Measurements from ENCODE around the gene DLL4.
"Not testable (repeated sequence)": the region's sequence is repeated elsewhere in the genome, so short reads cannot be mapped to it uniquely, and the experiment has no call there.

Gene DLL4

GRCh38 chr15:40958723-40959122 lies 29.6 kb downstream of the DLL4 start:
- DNase-seq (ENCODE audit: low spot score), result no peak

DNA sequence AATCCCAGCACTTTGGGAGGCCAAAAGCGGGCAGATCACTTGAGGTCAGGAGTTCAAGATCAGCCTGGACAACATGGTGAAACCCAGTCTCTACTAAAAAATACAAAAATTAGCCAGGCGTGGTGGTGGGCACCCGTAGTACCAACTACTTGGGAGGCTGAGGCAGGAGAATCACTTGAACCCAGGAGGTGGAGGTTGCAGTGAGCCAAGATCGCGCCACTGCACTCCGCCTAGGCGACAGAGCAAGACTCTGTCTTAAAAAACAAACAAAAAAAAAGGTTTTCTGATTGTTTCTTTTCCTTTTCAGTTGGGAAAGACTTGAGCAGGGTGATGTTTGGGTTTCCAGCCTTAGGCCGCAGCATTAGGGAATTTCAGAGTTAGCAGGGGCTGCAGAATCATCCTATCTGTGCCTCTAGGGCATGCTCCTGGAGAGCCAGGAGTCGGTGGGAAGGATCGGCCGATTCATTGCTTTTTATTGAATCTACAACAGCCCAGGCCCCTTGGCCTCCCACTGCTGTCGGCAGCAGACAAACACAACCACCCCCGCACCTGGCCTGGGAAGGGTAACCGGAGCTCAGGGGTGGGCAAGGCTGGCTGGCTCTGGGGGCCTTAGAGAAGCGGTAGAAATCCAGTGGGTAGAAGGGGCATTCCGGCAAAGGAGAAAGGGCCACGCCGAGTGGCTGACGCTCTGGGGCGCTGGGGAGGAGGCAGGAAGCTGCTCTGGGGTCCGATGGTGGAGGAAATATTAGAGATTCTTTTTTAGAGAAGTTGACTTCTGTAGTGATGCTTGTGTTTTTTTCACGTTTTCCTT lies 30.4 kb downstream of the DLL4 start:
- DNase-seq (ENCODE audit: low spot score), result no peak

DNA sequence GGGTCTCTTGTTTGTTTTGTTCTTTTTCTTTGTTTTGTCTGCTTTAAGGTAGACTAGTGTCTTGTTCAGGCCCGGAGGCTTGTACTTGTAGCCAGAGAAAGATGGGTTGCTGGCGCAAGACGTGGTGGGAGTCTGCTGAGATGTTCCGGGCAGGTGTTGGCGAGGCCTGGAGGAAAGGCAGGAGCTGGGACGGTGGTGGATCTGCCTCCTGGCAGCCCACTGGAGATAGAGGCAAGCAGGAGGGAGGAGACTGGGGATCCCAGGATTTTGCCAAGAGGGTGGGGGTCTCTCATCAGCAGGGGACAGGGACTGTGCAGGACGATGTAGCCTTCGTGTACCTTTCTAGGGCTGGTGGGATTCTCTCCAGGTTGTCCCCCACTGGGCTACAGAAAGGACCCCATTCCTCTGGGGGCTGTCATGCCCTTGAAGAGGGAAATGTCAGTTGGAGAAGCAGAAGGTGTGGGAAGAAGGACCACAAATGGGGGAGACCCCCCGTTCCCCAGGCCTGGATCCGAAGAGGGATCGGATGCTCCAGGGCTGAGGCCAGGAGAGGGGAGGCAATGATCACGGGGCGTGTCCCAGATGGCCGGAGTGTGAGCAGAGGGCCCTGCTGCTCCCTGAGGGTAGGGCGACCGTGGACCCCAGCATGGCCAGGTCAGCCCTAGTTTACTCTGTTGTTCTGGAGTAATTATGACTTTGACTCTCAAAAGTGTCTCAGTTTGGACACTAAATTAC lies 31.2 kb downstream of the DLL4 start:
- no peak for DNase-seq (ENCODE audit: low spot score)

GRCh38 chr15:40960925-40961324 lies 31.8 kb downstream of the DLL4 start:
- DNase-seq (ENCODE audit: low spot score), result no peak

- DNase-seq (ENCODE audit: low spot score), result not testable (repeated sequence)
Observed at GRCh38 chr15:40961740-40962139, 32.6 kb downstream of the DLL4 start.

DNA sequence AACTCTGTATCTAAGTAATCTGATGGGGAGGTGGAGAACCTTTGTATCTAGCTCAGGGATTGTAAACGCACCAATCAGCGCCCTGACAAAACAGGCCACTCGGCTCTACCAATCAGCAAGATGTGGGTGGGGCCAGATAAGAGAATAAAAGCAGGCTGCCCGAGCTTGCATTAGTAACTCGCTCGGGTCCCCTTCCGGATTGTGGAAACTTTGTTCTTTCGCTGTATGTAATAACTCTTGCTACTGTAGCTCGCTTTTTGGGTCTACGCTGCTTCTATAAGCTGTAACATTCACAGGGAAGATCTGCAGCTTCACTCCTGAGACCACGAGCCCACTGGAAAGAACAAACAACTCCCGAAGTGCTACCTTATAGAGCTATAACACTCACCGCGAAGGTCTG lies 33.2 kb downstream of the DLL4 start:
- DNase-seq (ENCODE audit: low spot score), result not testable (repeated sequence)

DNA sequence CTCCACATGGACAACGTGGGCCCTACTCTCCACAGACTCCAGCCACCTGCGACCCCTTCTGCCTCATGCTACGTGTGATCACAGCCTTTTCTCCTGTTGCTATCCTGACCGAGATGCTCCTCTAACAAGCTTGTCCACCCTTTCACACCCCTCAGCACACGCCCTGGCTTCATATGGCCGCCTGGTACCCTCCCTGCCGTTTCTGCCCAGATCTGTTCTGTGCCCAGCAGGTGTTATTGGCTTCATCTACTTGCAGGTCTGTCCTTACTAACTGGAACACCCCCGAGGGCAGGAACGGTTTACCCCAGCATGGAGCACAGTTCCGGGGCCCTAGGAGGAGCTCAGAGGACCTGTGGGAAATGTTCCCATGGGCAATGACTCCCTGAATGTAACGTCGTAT lies 34.1 kb downstream of the DLL4 start:
- no peak for DNase-seq (ENCODE audit: low spot score)

DNA sequence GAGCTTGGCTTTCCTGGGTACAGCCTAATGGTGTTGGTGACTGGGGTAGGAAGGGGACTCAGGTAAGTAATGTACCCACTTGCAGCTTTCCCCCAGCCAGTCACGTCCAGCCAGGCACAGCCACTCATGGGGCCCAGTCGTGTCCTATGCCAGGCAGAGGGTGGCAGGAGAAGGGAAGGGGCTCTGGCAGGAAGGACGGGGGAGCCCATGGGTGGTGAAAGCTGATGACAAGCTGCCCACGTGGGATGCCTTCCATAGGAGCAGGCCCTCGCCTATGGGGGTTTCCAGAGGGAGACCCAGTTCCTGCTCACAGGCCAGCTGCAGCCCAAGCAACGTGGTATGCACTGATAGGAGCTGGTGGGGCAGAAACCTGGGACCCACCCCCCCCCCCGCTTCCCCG lies 34.9 kb downstream of the DLL4 start:
- no peak for DNase-seq (ENCODE audit: low spot score)

- DNase-seq (ENCODE audit: low spot score), result no peak
Observed at GRCh38 chr15:40964634-40965033, 35.5 kb downstream of the DLL4 start.

DNA sequence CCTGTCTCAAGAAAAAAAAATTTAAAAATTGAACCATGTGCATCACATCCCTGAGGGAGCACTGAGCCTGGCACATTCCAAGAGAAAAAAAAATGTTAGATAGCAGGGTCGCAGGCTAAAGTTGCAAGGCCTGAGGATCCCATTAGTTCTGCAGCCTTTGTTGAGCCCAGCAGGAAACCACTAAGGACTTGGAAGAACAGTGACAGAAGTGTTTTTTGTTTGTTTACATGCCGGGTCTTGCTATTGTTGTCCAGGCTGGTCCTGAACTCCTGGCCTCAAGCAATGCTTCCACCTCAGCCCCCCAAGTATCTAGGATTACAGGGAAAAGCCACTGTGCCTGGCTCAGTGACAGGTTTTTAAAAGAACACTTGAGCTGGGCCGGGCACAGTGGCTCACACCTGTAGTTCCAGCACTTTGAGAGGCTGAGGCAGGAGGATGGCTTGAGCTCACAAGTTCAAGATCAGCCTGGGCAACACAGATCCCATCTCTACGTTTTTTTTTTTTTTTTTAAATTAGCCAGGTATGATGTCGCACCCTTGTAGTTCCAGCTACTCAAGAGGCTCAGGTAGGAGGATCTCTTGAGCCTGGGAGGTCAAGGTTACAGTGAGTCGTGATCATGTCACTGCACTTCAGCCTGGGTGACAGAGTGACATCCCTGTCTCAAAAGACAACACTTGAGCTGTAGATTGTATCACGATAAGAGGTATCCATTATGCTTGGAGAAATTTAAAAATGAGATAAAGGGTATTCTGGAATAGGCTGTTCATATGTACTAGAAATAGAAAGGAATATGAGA lies 39.3 kb downstream of the DLL4 start:
- DNase-seq (ENCODE audit: low spot score), result no peak

GRCh38 chr15:40969363-40969762 lies 40.2 kb downstream of the DLL4 start:
- no peak for DNase-seq (ENCODE audit: low spot score)

GRCh38 chr15:40974879-40975278 lies 45.7 kb downstream of the DLL4 start:
- no peak for DNase-seq (ENCODE audit: low spot score)

DNA sequence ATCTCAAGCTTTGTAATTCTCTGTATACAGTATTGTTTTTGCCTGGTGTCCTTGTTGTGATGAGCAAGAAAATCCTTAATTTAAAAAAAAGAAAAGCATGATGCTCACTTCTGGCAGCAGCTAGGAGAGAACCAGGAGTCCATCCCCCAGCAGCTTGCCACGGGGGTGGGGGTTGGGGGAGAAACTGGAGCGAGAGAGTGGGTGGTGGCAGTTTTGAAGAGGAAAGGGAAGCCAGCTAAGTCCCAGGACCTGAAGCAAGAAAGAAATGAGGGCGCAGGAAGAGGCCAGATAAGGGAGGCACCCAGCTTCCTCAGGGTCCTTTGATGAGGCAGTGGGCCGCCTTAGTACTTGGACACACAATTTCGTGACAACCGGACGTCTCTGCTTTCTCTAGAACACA lies 47.7 kb downstream of the DLL4 start:
- no peak for DNase-seq (ENCODE audit: low spot score)

DNA sequence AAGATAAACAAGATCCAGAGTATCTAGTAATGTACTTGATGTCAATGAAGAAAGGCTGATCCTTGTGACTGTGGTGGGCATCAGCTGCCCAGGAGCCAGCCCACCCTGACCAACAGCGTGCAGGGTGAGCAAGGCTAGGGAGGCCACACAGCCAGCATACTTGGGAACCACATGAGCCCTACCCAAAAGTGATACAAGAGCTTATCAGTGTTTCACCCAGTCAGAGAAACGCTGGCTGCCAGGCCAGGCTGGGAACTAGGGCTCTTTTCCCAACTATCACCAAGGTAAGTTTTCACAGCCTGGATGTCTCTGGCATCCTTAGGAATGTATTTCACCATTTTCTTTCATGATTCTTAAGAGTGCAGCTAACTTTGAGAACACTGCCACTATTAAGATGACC lies 49.0 kb downstream of the DLL4 start:
- no peak for DNase-seq (ENCODE audit: low spot score)

- DNase-seq (ENCODE audit: low spot score), result no peak
Observed at GRCh38 chr15:40978562-40978961, 49.4 kb downstream of the DLL4 start.

- DNase-seq (ENCODE audit: low spot score), result no peak
Observed at GRCh38 chr15:40981186-40981585, 52.0 kb downstream of the DLL4 start.

- no peak for DNase-seq (ENCODE audit: low spot score)
Observed at GRCh38 chr15:40982855-40983254, 53.7 kb downstream of the DLL4 start.

GRCh38 chr15:40984406-40984805 lies 55.3 kb downstream of the DLL4 start:
- no peak for DNase-seq (ENCODE audit: low spot score)

GRCh38 chr15:40984964-40985363 lies 55.8 kb downstream of the DLL4 start:
- peak; percentile 50 for DNase-seq (ENCODE audit: low spot score)

DNA sequence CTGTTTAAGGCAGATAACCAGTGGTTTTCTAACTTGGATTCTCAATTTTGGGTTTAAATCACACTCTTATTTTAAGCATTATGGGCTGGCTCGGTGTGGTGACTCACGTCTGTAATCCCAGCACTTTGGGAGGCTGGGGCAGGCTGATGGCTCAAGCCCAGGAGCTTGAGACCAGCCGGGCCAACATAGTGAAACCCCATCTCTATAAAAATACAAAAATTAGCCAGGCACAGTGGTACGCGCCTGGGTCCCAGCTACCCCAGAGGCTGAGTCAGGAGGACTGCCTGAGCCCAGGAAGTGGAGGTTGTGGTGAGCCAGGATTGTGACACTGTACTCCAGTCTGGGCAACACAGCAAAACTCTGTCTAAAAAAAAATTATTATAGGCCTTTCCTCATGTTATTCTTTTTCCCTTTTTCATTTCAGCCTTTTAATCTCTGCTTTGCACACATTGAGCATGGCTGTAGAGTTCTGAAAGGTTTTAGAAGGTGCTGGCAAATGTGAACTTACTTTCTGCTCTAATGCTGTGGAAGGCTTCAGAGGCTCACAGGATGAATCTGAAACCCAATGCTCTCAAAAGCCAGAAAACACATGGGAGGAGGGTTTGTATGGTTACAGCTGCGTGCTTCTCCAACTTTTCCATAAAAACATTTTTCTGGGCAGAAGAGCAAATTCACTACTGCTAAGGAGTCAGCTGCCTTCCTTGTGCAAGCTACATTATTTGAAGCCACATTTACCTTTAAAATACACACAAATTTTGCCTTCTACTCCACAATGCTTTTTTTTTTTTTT lies 56.6 kb downstream of the DLL4 start:
- no peak for DNase-seq (ENCODE audit: low spot score)

DNA sequence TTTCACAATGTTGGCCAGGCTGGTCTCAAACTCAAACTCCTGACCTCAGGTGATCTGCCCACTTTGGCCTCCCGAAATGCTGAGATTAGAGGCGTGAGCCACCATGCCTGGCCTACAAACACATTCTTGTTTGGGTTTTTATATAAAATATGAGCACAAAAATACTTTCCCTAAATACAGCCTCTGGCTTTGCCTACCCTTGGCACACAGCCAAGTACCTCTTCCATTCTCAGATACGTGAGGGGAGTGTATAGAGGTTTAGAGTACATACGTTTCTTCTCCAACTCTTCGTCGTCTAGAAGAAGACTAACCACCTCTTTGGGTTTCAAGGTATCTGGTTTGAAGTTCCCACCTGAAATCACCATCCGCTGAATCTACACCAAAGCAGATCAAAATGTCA lies 57.7 kb downstream of the DLL4 start:
- no peak for DNase-seq (ENCODE audit: low spot score)

- no peak for DNase-seq (ENCODE audit: low spot score)
Observed at GRCh38 chr15:40988156-40988555, 59.0 kb downstream of the DLL4 start.
